Uterus (tissue), 2 donors: ENCODE measurements around the gene C1orf159.

ENCODE experiments used
- POLR2A ChIP-seq, 2 donors: fragments of 450-650 bp; IDR thresholded peaks; one replicate each; pipeline ENCODE4 v1.6.1; 2016; ENCODE audit warnings: antibody characterized with exemption in 2 of 2, mild to moderate bottlenecking in 1 of 2, moderate library complexity in 1 of 2
- TF ChIP-seq, protein P1 (sequence below), 4 experiments: fragments of 200-600 bp in 2 of 4; fragments of 450-650 bp in 2 of 4; sonication (generic) in 2 of 4; IDR thresholded peaks; one replicate each; pipeline ENCODE4 v1.5.1; 2016 to 2019; ENCODE audit warnings: antibody characterized with exemption in 4 of 4, mild to moderate bottlenecking in 2 of 4, moderate library complexity in 1 of 4

DNA sequence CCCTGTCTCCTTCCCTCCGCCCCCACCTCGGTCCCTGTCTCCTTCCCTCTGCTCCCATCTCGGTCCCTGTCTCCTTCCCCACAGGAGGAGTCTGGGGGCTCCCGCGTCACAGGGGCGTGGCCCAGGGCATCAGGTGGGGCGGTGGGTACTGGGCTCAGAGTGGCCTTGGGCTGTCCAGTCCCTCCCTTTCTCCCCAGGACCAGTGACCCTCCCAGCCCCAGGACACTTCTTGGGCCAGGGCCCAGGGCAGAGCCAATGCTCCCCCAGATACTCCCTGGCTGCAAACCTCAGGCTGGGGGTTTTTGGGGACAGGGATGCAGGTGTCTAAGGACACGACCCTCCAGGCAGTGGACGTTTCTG is 35.0 kb downstream of the C1orf159 start:
- TF ChIP-seq, protein P1, sequence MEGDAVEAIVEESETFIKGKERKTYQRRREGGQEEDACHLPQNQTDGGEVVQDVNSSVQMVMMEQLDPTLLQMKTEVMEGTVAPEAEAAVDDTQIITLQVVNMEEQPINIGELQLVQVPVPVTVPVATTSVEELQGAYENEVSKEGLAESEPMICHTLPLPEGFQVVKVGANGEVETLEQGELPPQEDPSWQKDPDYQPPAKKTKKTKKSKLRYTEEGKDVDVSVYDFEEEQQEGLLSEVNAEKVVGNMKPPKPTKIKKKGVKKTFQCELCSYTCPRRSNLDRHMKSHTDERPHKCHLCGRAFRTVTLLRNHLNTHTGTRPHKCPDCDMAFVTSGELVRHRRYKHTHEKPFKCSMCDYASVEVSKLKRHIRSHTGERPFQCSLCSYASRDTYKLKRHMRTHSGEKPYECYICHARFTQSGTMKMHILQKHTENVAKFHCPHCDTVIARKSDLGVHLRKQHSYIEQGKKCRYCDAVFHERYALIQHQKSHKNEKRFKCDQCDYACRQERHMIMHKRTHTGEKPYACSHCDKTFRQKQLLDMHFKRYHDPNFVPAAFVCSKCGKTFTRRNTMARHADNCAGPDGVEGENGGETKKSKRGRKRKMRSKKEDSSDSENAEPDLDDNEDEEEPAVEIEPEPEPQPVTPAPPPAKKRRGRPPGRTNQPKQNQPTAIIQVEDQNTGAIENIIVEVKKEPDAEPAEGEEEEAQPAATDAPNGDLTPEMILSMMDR (IDR thresholded peaks at IDR 0.05): no peak
- no peak for TF ChIP-seq POLR2A (IDR thresholded peaks at IDR 0.05)
